ENCODE results near the gene FBXW2. TPM values are rescaled to one million over a fixed set of nuclear protein-coding genes. Genes with fewer than 3 reads are reported as not detected.

Gene FBXW2
- total and polyA plus RNA-seq, 2 experiments from 2014 or later, result 23.7 to 45.5 TPM

DNA sequence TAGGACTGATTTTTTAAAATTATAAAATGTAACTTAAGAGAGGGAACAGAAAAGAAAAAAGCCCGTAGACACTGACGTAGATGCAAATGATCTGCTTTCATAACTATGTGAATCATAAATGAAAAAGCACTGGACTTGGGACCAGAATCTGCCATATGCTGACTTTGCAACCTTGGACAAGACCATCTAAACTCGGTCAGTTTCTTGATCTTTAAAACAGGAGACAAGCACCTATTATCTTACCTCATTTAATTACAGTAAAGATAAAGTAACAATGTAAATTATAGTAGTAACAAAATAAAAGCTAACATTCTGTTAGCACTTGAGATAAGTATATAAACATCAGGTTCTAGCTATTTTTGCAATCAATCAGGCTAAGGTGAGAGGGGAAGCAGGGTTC is 20.0 kb downstream of the FBXW2 start:
- H3K27ac ChIP-seq, result no peak overlapping the region
- no peaks in the 10 kb centered on the region for H4K20me1 ChIP-seq (ENCODE audit: insufficient read depth)
- DNase-seq, result no peak
- H3K9ac ChIP-seq, result no peak overlapping the region
- H3K4me1 ChIP-seq (ENCODE audit: insufficient read depth), result no peaks in the 10 kb centered on the region
- H3K36me3 ChIP-seq (ENCODE audit: low read depth), result peaks cover 59% of the 10 kb centered on the region
- H2AFZ ChIP-seq, result no peak overlapping the region
- H3K4me3 ChIP-seq, result no peak overlapping the region
- H3K9me2 ChIP-seq (ENCODE audit: insufficient read depth), result no peaks in the 10 kb centered on the region
- WGBS, 2 experiments (ENCODE audit: low coverage in 1 of 2, low lambda C conversion rate in 2 of 2, missing lambda C conversion rate in 2 of 2), result 86 to 93% methylated on average over 3 of the region's 3 CpGs
- H3K27me3 ChIP-seq (replicated peaks; ENCODE audit: insufficient read depth), result no peaks in the 10 kb centered on the region
- peaks cover 34% of the 10 kb centered on the region for H3K79me2 ChIP-seq (ENCODE audit: insufficient read depth)
- TF ChIP-seq EZH2phosphoT487 (IDR thresholded peaks at IDR 0.05; ENCODE audit: insufficient read depth, low read depth) (no peak), EZH2 (IDR thresholded peaks at IDR 0.05; ENCODE audit: insufficient read depth, poor library complexity, severe bottlenecking) (no peak)
- no peaks in the 10 kb centered on the region for H3K9me3 ChIP-seq (ENCODE audit: low read depth)
- in situ Hi-C loops (cut with MboI), result no loop called here
- no peaks in the 10 kb centered on the region for H3F3A ChIP-seq (ENCODE audit: insufficient read depth)
- no peak overlapping the region for H3K4me2 ChIP-seq (ENCODE audit: unreplicated experiment)

DNA sequence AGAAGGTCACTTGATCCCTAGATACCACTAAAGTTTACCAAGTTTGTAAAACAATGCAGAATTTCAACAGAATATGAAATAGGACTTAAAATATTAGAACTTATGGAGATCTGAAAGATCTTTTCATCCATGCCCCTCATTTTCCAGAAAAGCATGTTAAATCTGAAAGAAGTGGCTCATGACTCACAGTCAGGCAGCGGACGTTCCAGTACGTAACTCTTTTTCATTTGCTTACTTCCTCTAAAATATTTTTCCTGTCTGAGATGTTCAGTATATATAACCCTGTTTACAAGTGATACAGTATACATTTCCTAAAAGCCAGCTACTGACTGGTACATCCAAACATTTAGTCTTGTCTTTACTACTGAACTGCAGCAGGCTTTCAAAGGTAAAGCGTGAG is 22.3 kb downstream of the FBXW2 start:
- no peak for TF ChIP-seq EZH2phosphoT487 (IDR thresholded peaks at IDR 0.05; ENCODE audit: insufficient read depth, low read depth)
- no peak for TF ChIP-seq EZH2 (IDR thresholded peaks at IDR 0.05; ENCODE audit: insufficient read depth, poor library complexity, severe bottlenecking)
- Histone ChIP-seq H3K9ac (no peak overlapping the region), H3K4me1 (ENCODE audit: insufficient read depth) (no peaks in the 10 kb centered on the region), H2AFZ (no peak overlapping the region), H3K4me2 (ENCODE audit: unreplicated experiment) (no peak overlapping the region), H3K79me2 (ENCODE audit: insufficient read depth) (peaks cover 18% of the 10 kb centered on the region; the same call in 1 of the 2 replicates), H3F3A (ENCODE audit: insufficient read depth) (no peaks in the 10 kb centered on the region), H3K27ac (no peak overlapping the region), H3K36me3 (ENCODE audit: low read depth) (peaks cover 48% of the 10 kb centered on the region), H3K4me3 (no peak overlapping the region), H3K27me3 (replicated peaks; ENCODE audit: insufficient read depth) (no peaks in the 10 kb centered on the region), H3K9me3 (ENCODE audit: low read depth) (no peaks in the 10 kb centered on the region), H3K9me2 (ENCODE audit: insufficient read depth) (no peaks in the 10 kb centered on the region), H4K20me1 (ENCODE audit: insufficient read depth) (no peaks in the 10 kb centered on the region)
- WGBS, 2 experiments (ENCODE audit: low coverage in 1 of 2, low lambda C conversion rate in 2 of 2, missing lambda C conversion rate in 2 of 2), result 98 to 99% methylated on average over 4 of the region's 4 CpGs
- in situ Hi-C loops (cut with MboI), result no loop called here
- DNase-seq, result no peak

DNA sequence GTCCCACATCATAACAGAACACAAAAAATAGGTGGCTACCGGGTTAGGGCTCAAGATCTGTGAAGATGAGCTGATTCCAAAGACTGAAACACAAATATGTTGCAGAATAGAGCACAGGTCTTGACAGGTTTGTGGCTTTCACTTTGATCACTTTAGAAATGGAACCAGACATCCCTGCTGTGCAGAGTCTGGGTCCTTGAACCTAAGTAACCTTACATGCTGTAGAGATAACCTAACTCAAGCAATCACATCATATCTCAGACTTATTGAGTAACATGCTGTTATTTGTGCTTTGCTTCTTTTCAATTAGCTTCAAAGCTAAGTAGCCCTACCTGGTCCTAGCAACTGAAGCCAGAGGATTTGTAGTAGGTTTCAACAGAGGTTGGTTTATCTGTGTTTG is 24.3 kb downstream of the FBXW2 start:
- H3K9me3 ChIP-seq (ENCODE audit: low read depth), result no peaks in the 10 kb centered on the region
- TF ChIP-seq EZH2 (IDR thresholded peaks at IDR 0.05; ENCODE audit: insufficient read depth, poor library complexity, severe bottlenecking) (no peak), EZH2phosphoT487 (IDR thresholded peaks at IDR 0.05; ENCODE audit: insufficient read depth, low read depth) (no peak)
- H3K79me2 ChIP-seq (ENCODE audit: insufficient read depth), result 0 out of 2 replicates have a peak, but pooled peaks cover 17% of the 10 kb centered on the region
- H2AFZ ChIP-seq, result no peak overlapping the region
- H3F3A ChIP-seq (ENCODE audit: insufficient read depth), result no peaks in the 10 kb centered on the region
- H3K9ac ChIP-seq, result no peak overlapping the region
- in situ Hi-C loops (cut with MboI), result no loop called here
- no peaks in the 10 kb centered on the region for H3K27me3 ChIP-seq (replicated peaks; ENCODE audit: insufficient read depth)
- no peak overlapping the region for H3K27ac ChIP-seq
- H4K20me1 ChIP-seq (ENCODE audit: insufficient read depth), result no peaks in the 10 kb centered on the region
- no peaks in the 10 kb centered on the region for H3K9me2 ChIP-seq (ENCODE audit: insufficient read depth)
- no peak overlapping the region for H3K4me2 ChIP-seq (ENCODE audit: unreplicated experiment)
- WGBS, 2 experiments (ENCODE audit: low coverage in 1 of 2, low lambda C conversion rate in 2 of 2, missing lambda C conversion rate in 2 of 2), result 25 to 67% methylated on average over 1 of the region's 1 CpG
- DNase-seq, result no peak
- peaks cover 38% of the 10 kb centered on the region for H3K36me3 ChIP-seq (ENCODE audit: low read depth)
- H3K4me1 ChIP-seq (ENCODE audit: insufficient read depth), result no peaks in the 10 kb centered on the region
- no peak overlapping the region for H3K4me3 ChIP-seq

DNA sequence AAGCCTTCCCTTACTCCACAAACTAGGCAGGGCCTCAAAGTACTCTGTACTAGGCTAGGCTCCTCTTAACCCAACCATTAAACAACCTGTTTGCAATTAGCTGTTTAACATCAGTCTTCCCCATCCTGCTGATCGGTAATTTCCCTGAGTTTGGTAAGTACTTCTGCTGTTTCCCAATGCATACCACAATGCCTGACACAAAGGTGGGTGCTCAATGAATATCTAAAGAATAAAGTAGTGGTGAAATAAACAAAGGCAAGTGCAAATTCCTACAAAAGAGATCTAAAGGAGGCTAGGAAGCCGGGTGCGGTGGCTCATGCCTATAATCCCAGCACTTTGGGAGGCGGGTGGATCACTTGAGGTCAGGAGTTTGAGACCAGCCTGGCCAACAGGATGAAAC is 25.0 kb downstream of the FBXW2 start:
- H3K9me2 ChIP-seq (ENCODE audit: insufficient read depth), result no peaks in the 10 kb centered on the region
- no peak for DNase-seq
- TF ChIP-seq EZH2phosphoT487 (IDR thresholded peaks at IDR 0.05; ENCODE audit: insufficient read depth, low read depth) (no peak), EZH2 (IDR thresholded peaks at IDR 0.05; ENCODE audit: insufficient read depth, poor library complexity, severe bottlenecking) (no peak)
- peaks cover 44% of the 10 kb centered on the region for H3K36me3 ChIP-seq (ENCODE audit: low read depth)
- no peaks in the 10 kb centered on the region for H3K27me3 ChIP-seq (replicated peaks; ENCODE audit: insufficient read depth)
- H3K79me2 ChIP-seq (ENCODE audit: insufficient read depth), result 0 out of 2 replicates have a peak, but pooled peaks cover 17% of the 10 kb centered on the region
- H2AFZ ChIP-seq, result no peak overlapping the region
- H3K9ac ChIP-seq, result no peak overlapping the region
- no peak overlapping the region for H3K27ac ChIP-seq
- in situ Hi-C loops (cut with MboI), result no loop called here
- no peak overlapping the region for H3K4me2 ChIP-seq (ENCODE audit: unreplicated experiment)
- H4K20me1 ChIP-seq (ENCODE audit: insufficient read depth), result no peaks in the 10 kb centered on the region
- no peaks in the 10 kb centered on the region for H3K9me3 ChIP-seq (ENCODE audit: low read depth)
- 83 to 85% methylated on average over 4 of the region's 4 CpGs for WGBS, 2 experiments (ENCODE audit: low coverage in 1 of 2, low lambda C conversion rate in 2 of 2, missing lambda C conversion rate in 2 of 2)
- H3K4me1 ChIP-seq (ENCODE audit: insufficient read depth), result no peaks in the 10 kb centered on the region
- H3K4me3 ChIP-seq, result no peak overlapping the region
- H3F3A ChIP-seq (ENCODE audit: insufficient read depth), result no peaks in the 10 kb centered on the region

DNA sequence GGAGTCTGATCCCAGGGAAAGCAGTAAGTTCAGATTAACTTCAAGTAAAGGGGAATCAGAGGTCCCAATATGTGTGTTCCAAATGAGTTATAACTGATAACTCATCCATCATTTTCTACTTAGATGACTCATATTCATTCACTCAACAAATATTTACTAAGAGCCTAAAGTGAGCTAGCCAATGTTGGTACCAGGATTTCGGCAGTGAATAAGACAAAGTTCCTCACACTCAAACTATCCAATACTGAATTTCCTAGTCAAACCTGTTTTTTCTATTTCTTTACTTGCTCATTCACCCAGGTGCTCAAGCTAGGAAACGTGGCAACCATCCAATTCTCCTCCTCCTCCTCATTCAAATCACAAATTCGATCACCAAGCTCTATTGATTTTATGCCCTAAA is 25.8 kb downstream of the FBXW2 start:
- TF ChIP-seq EZH2 (IDR thresholded peaks at IDR 0.05; ENCODE audit: insufficient read depth, poor library complexity, severe bottlenecking) (no peak), EZH2phosphoT487 (IDR thresholded peaks at IDR 0.05; ENCODE audit: insufficient read depth, low read depth) (no peak)
- H3K79me2 ChIP-seq (ENCODE audit: insufficient read depth), result 0 out of 2 replicates have a peak, but pooled peaks cover 17% of the 10 kb centered on the region
- no peak overlapping the region for H2AFZ ChIP-seq
- no peaks in the 10 kb centered on the region for H4K20me1 ChIP-seq (ENCODE audit: insufficient read depth)
- no peaks in the 10 kb centered on the region for H3K4me1 ChIP-seq (ENCODE audit: insufficient read depth)
- DNase-seq, result no peak
- in situ Hi-C loops (cut with MboI), result no loop called here
- H3K27ac ChIP-seq, result no peak overlapping the region
- H3K36me3 ChIP-seq (ENCODE audit: low read depth), result peaks cover 42% of the 10 kb centered on the region
- H3K27me3 ChIP-seq (replicated peaks; ENCODE audit: insufficient read depth), result no peaks in the 10 kb centered on the region
- no peaks in the 10 kb centered on the region for H3F3A ChIP-seq (ENCODE audit: insufficient read depth)
- no peak overlapping the region for H3K4me2 ChIP-seq (ENCODE audit: unreplicated experiment)
- H3K9me3 ChIP-seq (ENCODE audit: low read depth), result no peaks in the 10 kb centered on the region
- WGBS, 2 experiments (ENCODE audit: low coverage in 1 of 2, low lambda C conversion rate in 2 of 2, missing lambda C conversion rate in 2 of 2), result 92 to 98% methylated on average over 3 of the region's 3 CpGs
- H3K9ac ChIP-seq, result no peak overlapping the region
- no peaks in the 10 kb centered on the region for H3K9me2 ChIP-seq (ENCODE audit: insufficient read depth)
- H3K4me3 ChIP-seq, result no peak overlapping the region

Data from GM23248 (cell line).